CD4-positive, alpha-beta T cell treated with Interleukin-4 for 4 hours (primary cell): ENCODE results near the gene MYBBP1A.

Experiments
- DNase-seq: peaks from one replicate; pipeline ENCODE4 v3.0.0-alpha.2; 2020

Gene MYBBP1A

DNA sequence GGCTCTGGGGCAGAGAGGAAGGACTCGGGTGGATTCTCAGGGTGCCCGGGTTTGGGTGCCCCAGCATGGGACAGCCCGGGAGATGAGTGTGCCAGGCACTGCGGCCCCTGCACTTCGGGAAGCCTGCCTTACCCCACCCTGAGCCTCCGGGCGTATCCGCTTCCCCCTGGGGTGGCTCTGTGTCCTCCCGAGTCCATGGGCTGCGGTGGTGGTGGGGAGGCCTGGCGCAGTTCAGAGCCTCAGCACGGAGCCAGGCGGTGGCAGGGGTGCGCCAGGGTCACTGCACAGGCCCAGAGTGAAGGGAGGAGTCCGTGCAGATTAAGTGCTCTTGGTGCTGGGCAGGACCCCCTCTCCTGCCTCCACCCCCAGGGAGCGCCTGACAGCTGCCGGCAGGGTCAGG lies 20.7 kb downstream of the MYBBP1A start:
- no peak for DNase-seq

DNA sequence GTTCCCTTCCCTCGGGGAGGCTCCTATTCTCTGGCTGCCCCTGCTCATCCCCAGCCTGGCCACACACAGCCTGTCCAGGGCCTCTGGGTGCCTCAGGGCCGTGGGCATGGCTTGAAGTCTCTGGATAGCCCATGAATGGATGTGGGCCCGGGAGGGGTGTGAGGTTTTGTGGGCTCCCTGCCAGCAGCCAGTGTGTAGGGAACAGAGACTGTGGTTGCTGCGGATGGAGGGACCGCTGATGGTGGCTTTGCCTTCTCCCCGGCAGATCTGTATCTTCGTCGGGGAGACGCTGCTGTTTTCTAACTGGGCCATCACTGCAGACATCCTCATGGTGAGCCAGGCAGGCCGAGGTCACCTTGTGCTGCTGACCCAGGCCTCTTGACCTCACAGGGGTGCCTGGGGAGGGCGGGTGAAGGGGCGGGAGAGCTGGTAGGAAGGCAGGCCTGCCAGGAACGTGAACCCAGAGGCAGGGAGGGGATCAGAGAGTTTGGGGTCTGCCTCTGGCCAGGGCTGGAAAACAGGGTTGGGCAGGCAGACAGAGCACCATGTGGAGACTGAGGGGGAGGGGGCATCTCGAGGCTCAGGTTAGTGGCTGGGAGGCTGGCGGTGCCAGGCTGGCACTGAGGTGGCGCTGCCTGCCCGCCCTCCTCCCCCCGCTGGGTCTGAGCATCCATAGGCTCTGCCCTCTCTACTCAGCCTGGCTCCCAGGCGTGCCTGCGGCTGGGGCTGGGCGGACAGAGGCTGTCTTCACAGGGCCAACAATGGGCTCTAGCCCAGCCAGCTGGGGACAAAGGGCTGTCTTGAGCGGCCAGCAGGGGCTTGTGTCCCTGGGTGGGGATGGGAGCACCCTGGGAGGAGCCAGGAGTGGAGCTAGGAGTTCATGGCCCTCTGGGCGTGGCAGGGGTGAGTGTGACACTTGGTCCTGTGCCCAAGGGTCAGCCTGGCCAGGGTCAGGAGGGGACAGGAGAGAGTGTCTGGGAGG lies 21.4 kb downstream of the MYBBP1A start:
- DNase-seq, result no peak

DNA sequence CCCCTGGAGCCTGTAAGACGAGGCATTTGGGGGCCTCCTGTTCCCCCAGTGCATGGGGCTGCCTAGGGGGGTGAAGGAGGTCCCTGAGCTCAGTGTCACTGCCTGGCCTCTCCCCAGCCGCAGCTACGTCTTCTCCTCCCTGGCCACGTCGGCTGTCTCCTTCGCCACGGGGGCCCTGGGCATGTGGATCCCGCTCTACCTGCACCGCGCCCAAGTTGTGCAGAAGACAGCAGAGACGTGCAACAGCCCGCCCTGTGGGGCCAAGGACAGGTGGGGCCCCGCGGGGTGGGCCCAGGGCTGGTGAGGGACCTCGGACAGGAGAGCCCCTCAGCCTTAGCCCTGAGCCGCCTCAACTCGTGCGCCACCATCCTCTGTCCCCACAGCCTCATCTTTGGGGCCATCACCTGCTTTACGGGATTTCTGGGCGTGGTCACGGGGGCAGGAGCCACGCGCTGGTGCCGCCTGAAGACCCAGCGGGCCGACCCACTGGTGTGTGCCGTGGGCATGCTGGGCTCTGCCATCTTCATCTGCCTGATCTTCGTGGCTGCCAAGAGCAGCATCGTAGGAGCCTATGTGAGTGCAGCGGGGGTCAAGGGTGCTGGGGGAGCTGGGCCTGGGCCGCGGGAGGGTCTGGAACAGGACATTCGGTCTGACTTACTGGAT lies 22.2 kb downstream of the MYBBP1A start:
- DNase-seq, result no peak

DNA sequence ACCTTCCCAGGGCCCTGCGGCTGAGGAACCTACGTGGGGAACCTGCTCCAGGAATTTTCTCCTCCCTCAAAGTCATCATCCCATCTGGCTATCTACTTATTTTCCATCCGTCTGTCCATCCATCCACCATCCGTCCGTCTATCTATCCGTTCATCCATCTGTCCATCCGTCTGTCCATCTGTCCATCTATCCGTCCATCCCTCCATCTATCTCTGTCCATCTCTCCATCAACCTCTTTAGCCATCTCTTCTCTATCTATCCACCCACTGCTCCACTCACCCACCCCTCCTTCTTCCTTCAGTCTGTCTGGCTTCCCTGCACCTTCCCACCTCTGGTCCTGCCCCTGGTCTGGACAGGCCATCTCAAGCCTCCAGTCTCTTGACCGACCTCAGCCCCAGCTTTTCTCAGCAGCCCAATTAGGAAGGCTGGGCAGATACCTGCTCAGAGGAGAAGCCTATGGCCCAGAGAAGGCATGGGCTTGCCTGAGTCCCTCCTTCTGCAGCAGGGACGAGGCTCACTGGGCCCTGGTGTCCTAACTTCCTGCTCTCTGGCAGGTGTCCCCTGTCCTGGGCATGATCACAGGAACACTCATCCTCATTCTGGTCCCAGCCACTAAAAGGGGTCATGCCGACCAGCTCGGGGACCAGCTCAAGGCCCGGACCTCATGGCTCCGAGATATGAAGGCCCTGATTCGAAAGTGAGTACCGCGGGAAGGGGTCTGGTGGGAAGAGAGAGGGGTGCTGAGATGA lies 23.0 kb downstream of the MYBBP1A start:
- no peak for DNase-seq

DNA sequence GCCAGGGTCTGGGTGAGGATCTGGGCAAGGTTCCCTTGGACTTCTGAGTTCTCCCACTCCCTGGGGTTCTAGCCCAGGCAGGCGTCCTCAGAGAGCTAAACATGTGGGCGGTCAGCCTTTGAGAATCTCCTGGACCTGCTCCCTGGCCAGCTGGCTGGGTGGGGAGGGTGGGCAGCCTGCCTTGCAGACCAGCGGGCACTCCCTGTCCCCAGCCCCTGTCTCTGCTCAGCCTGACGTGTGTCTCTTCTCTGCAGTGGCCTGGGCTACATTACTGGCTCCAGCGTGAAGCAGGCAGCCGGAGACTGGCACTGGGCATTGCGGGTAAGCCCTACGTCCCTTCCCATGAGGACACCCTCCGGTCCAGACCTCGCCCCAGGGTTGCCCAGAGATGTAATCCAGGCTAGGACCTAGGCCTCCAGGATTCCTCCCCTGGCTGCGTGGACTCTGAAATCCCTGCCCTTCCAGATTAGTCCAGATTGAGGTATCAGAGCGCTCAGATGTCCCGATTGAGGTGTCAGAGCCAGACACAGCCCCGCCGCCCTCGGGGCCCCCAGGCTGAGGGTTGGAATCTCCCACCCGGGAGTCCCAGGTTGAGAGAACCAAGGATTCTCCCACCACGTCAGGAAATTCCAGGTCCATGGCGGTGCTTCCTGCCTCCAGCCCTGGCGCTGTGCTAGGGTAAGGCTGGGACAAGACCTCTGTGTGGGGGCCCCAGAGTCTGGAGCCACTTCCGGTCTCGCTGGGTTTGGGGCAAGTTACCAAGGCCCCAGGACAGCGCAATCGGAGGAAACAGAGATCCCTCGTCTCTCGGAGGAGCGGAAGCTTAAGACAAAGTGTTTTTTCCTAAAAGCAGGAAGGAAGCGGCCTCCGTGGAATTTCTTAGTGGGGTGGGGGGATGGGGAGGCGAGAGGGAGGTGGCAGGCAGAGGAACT lies 24.1 kb downstream of the MYBBP1A start:
- DNase-seq, result no peak

DNA sequence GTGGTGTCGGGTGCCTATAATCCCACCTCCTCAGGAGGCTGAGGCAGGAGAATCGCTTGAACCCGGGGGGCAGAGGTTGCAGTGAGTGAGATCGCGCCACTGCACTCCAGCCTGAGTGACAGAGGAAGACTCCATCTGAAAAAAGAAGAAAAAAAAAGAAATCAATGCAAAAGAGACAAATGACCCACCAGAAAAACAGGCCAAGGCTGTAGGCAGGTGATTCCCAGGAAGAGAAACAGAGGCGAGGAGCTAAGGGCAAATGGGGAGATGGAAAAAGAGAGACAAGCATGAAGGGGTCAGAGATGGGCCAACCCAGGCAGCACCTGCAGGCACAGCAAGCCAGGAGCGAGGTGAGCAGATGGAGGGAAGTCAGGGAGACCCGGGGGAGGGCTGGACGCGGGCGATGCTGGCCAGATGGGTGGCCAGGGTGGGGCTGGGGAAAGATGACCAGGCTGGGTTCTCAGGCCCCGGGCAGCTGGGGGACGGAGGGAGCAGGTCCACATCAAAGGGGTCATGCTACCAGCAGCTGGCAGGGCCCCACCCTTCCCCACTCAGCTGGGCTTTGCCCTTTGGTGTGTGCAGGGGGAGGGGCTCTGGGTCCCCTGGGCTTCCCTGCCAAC lies 25.5 kb downstream of the MYBBP1A start:
- no peak for DNase-seq

DNA sequence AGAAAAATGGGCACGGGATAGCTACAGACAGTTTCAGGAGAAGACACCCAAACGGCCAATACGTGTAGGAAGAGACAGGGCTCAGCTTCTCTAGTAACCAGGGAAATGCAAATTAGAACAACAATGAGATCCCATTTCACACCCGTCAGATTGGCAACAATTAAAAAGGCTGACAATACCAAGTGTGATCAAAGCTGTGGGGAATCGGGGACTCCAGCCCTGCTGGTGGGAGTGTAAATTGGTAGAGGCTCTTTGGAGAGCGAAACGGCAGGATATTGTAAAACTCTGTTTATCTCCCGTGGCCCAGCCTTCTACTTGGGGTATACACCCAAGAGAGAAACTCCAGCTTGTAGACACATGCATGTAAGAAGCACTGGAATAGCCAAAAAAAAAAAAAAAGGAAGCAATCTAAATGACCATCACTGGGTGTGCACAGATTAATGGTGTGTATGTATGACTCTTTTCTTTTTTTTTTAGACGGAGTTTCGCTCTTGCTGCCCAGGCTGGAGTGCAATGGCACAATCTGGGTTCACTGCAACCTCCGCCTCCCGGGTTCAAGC lies 27.5 kb downstream of the MYBBP1A start:
- no peak for DNase-seq

DNA sequence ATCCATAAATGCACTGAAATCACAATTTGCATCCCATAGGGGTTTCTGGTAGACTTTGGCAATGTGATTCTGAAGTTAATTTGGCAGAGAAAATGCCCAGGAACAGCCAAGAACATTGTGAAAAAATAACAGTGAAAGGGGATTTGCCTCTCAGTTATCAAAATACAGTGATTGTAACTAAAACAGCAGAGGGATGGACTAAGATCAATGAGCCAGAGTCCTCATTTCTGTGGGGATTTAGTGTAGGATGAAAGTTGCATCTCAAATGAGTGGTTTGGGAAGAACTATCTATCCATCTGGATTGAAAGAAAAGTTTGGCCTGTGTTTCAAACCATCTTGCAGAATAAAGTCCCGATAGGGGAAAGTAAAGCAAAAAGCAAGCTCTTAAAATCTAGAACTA lies 28.1 kb downstream of the MYBBP1A start:
- DNase-seq, result no peak

DNA sequence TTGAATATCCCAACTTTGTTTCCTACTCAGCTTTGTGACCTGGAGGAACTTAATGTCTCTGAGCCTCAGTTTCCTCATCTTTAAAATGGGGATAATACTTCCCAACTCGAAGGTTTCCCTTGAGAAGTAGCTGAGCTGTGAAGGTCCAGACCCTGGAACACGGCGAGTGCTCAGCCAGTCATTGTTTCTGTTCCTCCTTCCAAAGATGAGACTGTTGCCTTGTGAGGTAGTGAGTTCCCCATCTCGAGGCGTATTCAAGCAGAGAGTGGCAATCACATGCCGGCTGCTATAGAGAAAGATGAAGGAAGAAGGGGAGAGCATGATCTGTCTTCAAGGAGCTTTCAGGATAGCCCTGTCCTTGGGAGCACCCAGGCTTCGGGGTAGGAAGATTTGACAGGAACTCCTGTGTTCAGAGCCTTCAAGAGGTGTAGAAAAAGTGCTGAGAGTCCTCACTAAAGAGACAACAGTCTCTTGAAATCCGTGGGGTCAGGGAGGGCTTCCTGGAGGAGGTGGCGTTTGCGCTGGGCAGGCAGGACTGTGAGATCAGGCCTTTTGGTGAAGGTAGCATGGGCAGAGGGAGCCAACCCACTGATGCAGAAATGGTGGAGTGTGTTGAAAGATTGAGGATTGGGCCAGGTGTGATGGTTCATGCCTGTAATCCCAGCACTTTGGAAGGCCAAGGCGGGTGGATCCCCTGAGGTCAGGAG lies 29.3 kb downstream of the MYBBP1A start:
- no peak for DNase-seq

DNA sequence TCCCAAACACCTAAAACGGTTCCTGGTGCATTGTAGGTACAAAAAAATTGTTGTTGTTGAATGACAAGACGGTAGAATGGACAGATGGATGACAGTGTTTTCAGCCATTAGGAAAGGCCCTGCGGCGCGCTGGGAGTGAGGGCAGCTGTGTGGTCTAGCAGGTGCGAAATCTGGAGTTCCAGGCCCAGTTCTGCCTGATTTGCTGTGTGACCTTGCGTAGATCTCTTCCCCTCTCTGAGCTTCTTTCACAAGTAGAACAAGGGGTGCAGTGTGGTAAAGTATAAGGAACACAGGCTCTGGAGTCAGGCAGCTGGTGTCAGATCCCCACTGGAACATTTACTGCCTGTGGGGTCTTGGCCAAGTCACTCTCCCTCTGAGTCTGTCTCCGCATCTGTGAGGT lies 31.2 kb downstream of the MYBBP1A start:
- no peak for DNase-seq

DNA sequence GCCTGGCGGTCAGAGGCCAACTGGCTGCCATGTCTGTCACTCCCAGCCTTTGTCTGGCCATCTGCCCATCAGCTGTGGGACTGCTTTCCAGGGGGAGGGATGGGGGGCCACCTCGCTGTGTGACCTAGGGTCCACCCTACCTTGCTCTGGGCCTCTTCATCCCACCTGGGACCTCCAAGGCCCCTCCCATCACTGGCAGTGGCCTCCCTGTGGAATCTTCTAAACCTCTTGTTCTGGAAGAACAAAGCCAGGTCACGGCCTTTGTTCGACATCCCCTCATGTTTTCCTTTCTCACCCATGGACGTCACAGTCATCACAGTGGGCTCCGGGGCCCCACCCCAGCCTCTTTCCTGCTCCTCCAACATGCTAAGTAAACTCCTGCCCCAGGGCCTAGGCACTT lies 32.5 kb downstream of the MYBBP1A start:
- DNase-seq, result no peak

DNA sequence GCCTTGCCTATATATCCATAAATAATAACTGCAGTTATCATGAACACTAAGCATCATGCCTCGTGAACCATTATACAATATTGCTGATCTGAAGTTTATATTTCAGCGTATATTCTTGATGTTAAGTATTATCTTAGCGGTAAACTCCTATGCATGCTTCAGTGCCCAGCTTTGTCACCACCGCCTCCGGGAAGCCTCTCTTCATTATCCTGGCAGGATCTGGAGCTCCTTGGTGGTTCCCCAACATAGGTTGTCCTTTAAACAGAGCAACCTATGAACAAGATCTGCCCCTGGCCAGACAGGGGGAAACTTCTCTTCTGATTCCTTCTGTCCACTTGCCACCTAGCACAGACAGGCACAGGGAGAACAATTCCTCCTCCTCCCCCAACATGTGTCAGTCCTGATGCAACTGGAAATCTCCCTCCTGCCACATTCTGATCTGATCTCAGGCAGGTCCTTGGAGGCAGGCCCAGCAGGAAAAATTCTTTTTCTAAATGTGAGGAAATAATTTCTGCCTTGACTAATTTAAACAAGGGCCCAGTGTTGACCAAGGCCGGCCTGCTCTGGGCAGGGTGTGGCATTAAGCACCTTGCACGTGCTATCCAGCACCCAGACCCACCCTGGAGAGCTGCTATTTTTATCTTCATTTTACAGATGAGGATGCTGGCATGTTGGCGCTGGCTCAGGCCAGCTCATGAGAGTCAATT lies 34.1 kb downstream of the MYBBP1A start:
- DNase-seq, result no peak

DNA sequence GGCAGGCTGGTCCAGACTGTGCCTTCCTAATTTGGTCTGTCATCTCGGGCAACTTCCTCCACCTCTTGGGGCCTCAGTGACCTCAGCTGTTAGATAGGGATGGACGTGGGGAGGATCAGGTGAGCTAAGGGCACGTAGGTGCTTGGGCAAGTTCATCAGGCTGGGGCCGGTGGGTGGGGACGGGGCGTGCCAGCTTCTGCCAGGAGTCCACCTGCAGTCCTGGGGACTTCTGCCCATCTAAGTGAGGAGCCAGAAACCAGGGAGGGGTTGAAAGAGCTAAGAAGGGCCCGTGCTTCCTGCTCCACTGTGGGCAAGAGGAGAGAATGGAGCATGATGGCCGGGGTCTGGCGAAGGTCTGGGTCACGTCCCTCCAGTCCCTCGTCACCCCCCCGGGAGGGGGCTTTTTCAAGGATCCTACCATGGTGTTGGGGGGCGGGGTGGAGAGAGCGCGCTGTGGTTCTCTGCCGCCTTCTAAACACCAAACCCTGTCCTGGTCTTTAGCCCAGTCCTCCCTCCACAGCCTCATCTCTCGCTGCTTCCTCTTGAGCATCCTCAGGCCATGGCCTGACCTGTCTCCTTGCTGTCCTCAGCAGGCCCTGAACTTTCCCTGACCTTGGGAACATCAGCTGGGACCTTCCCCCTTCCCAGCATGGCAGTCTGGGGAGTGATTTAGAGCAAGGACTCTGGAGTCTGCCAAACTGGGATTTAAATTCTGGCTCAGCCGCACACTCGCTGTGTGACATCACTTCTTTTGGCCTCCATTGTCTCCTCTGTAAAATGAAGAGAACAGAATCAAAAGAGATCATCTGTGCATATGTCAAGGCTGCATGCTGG lies 34.9 kb downstream of the MYBBP1A start:
- no peak for DNase-seq

DNA sequence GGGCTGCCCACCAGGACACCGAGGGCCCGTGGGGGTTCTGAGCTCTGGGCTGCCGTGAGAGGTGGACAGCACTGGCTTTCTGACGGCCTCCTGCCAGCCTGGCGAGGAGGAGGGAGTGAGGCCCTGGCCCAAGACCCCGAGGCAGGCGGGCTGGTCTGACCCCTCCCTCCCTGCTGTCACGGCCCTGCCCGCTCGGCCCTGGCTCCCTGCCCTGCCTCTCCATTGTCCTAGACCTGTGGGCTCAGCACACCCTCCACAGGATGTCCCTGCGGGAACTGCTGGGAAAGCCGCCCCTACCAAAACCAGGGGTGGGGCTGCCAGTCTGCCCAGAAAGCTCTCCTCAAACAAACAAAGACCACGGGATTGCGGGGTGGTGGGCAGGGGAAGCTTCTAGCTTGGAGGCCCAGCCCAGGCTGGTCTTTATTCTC lies 35.8 kb downstream of the MYBBP1A start:
- no peak for DNase-seq

DNA sequence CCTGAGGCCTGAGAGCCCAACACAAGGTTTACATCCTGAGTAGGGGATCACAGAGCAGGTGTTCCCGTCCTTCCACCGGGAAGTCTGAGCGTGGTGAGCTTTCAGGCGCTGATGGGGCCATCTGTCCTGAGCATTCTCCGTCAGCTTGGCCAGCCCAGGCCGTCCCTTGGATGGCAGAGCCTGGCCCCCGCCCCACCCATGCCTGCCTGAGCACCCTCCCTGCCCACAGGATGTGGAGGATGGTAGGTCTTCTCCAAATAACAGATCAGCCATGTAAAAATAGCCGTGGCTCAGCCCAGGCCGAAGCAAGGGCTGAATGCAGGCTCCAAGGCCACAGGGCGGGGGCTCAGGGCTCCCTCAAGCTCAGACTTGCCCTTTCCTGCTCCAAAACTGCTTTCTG lies 36.3 kb downstream of the MYBBP1A start:
- no peak for DNase-seq

DNA sequence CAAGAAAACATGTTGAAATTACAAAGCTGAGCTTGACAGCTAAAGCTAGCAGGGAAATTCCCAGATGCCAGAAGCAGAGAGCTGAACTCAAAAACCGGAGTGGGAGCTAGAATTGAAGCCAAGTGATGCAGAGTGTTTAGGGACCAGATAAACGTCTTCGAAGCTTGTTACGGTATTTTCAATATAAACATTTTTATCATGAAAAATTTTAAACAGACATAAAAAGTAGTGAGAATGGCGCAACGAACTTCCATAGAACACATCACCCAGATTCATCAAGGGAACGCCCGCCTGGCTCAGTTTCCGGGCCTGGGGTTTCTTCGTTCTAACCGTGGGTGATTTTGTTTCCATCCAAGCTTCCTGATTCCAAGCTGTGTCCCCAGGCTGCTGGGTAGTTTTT lies 38.4 kb downstream of the MYBBP1A start:
- no peak for DNase-seq

DNA sequence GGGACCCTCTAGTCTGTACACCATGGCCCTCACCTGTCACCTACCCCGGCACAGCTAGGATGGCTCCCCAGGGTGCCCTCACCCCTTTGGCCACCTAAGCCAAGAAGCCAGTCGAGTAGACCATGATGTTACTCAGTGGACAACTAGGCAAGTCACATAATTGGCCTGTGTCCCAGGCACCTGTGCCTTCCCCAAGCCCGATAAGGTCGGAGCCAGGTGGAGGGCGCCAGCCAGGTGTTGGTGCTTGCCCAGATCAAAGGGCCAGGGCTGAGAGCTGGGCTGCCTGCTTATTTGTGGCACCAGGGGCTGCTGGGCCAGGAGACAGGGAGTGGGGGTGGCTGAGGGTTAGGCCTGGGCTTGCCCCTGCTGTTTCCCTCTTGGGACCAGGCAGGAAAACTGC lies 39.7 kb downstream of the MYBBP1A start:
- DNase-seq, result no peak

DNA sequence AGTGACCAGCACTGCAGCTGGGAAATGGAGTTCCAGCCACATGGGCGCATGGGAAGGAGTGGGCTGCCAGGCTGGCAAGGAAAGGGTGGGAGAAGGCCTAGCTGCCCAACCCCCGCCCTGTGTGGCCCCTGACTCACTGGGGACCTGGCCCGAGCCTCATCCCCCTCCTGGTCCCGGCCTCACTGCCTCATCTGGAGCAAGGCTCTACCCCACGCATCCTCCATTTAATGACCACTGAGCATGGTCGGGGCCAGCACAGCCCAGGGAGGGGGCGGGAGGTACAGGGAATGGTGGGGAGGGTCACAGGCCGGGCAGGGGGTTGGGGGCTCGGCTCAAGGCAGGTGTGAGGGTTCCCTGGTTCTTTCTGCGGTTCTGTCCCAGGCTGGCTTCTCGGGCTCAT lies 40.4 kb downstream of the MYBBP1A start:
- DNase-seq, result no peak

DNA sequence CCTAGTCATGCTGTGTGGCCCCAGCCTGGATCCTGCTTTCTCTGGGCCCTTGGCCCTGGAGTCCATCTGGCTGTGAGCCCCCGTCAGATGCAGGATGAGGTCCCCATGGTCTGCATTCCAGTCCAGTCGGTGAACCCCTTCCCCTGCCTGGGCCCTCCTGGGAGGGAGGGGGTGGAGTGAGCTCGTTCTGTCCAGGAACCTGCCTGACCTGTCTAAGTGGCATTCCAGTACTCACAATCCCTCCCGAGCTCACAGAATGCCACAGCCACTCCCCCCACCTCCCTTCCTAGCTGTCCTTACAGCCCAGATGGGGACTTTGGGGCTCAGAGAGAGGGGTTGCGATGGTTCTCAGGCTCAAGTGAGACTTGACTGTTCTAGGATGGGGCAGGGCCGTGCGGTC lies 41.0 kb downstream of the MYBBP1A start:
- no peak for DNase-seq
